Astrocyte (in vitro differentiated cells and primary cell): Measurements from ENCODE around the gene RBBP8NL.

Source experiments
- EZH2 ChIP-seq: IDR thresholded peaks from 2 replicates; pipeline ENCODE4 v1.6.1; 2012; ENCODE audit warnings: mild to moderate bottlenecking, low read length, inconsistent platforms; ENCODE audit not compliant: insufficient read depth
- TF ChIP-seq, protein P1 (sequence below): IDR thresholded peaks from 2 replicates; pipeline ENCODE4 v1.5.1; 2011; ENCODE audit warnings: low read depth, mild to moderate bottlenecking, inconsistent platforms, low read length, moderate library complexity; ENCODE audit not compliant: insufficient read depth

DNA sequence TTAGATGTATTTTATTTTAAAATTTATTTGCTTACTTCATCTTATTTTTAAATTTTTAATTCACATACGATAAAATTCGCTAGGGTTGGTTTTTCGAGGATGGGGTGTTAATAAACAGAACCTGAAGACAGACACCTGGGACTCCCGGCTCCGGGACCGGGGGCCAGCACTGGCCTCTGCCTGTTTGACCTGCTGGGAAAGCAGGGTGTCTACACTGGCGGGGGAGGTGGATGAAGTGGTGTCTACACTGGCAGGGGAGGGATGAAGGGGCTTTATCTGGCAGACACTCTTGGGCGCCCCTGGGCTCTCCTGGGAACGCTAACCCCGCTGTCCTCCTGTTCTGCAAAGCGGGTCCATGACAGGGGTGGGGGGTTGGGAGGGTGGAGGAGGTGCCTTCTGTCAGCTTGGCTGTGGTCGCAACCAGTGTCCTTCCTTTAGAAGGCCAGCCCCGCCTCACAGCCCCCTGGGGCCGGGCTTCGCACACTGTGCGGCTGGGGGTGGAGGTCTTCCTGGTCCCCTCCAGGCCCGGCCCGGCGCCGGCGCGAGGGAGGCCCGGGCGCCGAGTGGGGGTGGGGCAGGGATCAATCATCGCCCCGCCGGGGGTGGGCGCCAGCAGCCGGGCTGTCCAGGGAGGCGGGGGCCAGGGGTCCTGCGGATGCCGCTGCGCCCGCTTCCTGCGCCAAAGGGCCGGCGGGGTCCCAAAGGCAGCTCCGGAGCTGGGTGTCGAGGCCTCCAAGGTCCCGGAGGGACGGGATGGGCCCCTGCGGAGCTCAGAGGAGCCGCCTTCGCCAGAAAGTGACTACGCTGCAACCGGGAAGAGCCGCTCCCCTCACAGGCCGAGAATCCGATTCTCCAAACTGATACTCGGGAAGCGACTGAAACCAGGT lies 46.6 kb upstream of the RBBP8NL start:
- peak; percentile 65 for TF ChIP-seq EZH2
- TF ChIP-seq, protein P1, sequence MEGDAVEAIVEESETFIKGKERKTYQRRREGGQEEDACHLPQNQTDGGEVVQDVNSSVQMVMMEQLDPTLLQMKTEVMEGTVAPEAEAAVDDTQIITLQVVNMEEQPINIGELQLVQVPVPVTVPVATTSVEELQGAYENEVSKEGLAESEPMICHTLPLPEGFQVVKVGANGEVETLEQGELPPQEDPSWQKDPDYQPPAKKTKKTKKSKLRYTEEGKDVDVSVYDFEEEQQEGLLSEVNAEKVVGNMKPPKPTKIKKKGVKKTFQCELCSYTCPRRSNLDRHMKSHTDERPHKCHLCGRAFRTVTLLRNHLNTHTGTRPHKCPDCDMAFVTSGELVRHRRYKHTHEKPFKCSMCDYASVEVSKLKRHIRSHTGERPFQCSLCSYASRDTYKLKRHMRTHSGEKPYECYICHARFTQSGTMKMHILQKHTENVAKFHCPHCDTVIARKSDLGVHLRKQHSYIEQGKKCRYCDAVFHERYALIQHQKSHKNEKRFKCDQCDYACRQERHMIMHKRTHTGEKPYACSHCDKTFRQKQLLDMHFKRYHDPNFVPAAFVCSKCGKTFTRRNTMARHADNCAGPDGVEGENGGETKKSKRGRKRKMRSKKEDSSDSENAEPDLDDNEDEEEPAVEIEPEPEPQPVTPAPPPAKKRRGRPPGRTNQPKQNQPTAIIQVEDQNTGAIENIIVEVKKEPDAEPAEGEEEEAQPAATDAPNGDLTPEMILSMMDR: no peak
